Lower leg skin (tissue), 3 donors: ENCODE results near the gene MYL6B.

Experiments
- CTCF ChIP-seq, 3 donors: fragments of 450-650 bp; IDR thresholded peaks; one replicate each; pipeline ENCODE4 v1.5.1; 2016; ENCODE audit warnings: antibody characterized with exemption in 3 of 3, mild to moderate bottlenecking in 3 of 3, moderate library complexity in 2 of 3
- POLR2A ChIP-seq, 2 donors: fragments of 450-650 bp; IDR thresholded peaks; one replicate each; pipeline ENCODE4 v1.6.1; 2016 to 2017; ENCODE audit warnings: antibody characterized with exemption in 2 of 2, mild to moderate bottlenecking in 1 of 2, moderate library complexity in 1 of 2

GRCh38 chr12:56145217-56145616 lies 7.2 kb upstream of the MYL6B start:
- TF ChIP-seq CTCF (IDR thresholded peaks at IDR 0.05): no peak
- TF ChIP-seq POLR2A (IDR thresholded peaks at IDR 0.05): no peak
